K562 (cell line): ENCODE data around the gene NSMCE1. TPM values are rescaled to one million over a fixed set of nuclear protein-coding genes. Genes with fewer than 3 reads are reported as not detected.

Experiments
- ATF1 ChIP-seq, 2 experiments: fragments of 450-650 bp in 1 of 2; IDR thresholded peaks; 2 replicates each; pipeline ENCODE4 v1.6.1; 2016; ENCODE audit warnings: missing compliant biosample characterization in 1 of 2, missing genetic modification characterization in 1 of 2
- CTBP1 ChIP-seq: fragments of 450-650 bp; IDR thresholded peaks from 2 replicates; pipeline ENCODE4 v1.6.1; 2016; ENCODE audit warnings: borderline replicate concordance
- ELF1 ChIP-seq: fragments of 200-800 bp; sonication (Bioruptor generic); IDR thresholded peaks from 2 replicates; pipeline ENCODE4 v1.6.1; 2016; ENCODE audit warnings: missing genetic modification characterization, missing compliant biosample characterization
- FOXA1 ChIP-seq: fragments of 450-650 bp; IDR thresholded peaks from 2 replicates; pipeline ENCODE4 v1.6.1; 2016; ENCODE audit warnings: mild to moderate bottlenecking, borderline replicate concordance
- KDM4B ChIP-seq, 2 experiments: fragments of 450-650 bp in 1 of 2; sonication (generic) in 1 of 2; IDR thresholded peaks; 2 replicates each; pipeline ENCODE4 v1.6.1; 2016 to 2017; ENCODE audit warnings: borderline replicate concordance in 2 of 2, antibody characterized with exemption in 1 of 2, low read depth in 1 of 2, mild to moderate bottlenecking in 1 of 2
- KLF13 ChIP-seq: fragments of 450-650 bp; IDR thresholded peaks from 2 replicates; pipeline ENCODE4 v1.6.1; 2016; ENCODE audit warnings: missing genetic modification characterization, low read depth, mild to moderate bottlenecking, missing compliant biosample characterization, moderate library complexity, borderline replicate concordance
- MAZ ChIP-seq, 2 experiments: fragments of 450-650 bp in 1 of 2; sonication (generic) in 1 of 2; formaldehyde crosslinking; IDR thresholded peaks in 1 of 2; conservative IDR thresholded peaks in 1 of 2; 2 replicates each; pipeline versions ENCODE4 v1.4.0 to v1.5.0; 2020; ENCODE audit warnings: mild to moderate bottlenecking in 1 of 2, missing genetic modification reagents in 1 of 2
- PRPF4 ChIP-seq: fragments of 200-400 bp; formaldehyde crosslinking; IDR thresholded peaks from one replicate; pipeline ENCODE4 v1.6.1; 2017; ENCODE audit warnings: low read length, low read depth, mild to moderate bottlenecking; ENCODE audit not compliant: insufficient read depth, poor library complexity, severe bottlenecking
- SMARCA4 ChIP-seq: fragments of 450-650 bp; IDR thresholded peaks from 2 replicates; pipeline ENCODE4 v1.6.1; 2016
- SMC3 ChIP-seq: conservative IDR thresholded peaks from 2 replicates; pipeline ENCODE4 v1.6.1; 2011; ENCODE audit warnings: low read depth, low read length, improper control_type of control experiment; ENCODE audit not compliant: insufficient read depth
- USF2 ChIP-seq: sonication (generic); formaldehyde crosslinking; IDR thresholded peaks from 2 replicates; pipeline ENCODE4 v1.5.0; 2020; ENCODE audit warnings: missing genetic modification reagents
- ZBTB2 ChIP-seq: fragments of 450-650 bp; IDR thresholded peaks from 2 replicates; pipeline ENCODE4 v1.6.1; 2016; ENCODE audit warnings: antibody characterized with exemption
- ZNF280B ChIP-seq: fragments of 250-450 bp; sonication (Bioruptor Pico); IDR thresholded peaks from 2 replicates; pipeline ENCODE4 v1.5.1; 2021; ENCODE audit warnings: mild to moderate bottlenecking
- polyA plus RNA-seq, 8 experiments: library from polyadenylated mRNA; depleted of rRNA in 4 of 8; stranded (reverse) in 5 of 8; unstranded in 3 of 8; fragments of >200 nt; fragmentation: Nextera tagmentation in 2 of 8; fragmentation: Illumina TruSeq in 1 of 8; extraction: Ambion mirVana in 2 of 8; extraction: Trizol in 1 of 8; gene quantifications; 2 replicates each; pipeline versions ENCODE4 v1.2.1 to v1.2.3, GENCODE V29; 2011 to 2014; ENCODE audit warnings: inconsistent platforms in 1 of 8, missing spikeins in 1 of 8
- total RNA-seq, 7 experiments: library from RNA; depleted of rRNA in 6 of 7; stranded (reverse); fragments of >200 nt in 6 of 7; fragmentation: Illumina TruSeq in 2 of 7; extraction: Trizol in 2 of 7; gene quantifications; 2 replicates each; pipeline versions ENCODE4 v1.2.1 to v1.2.3, GENCODE V29; 2011 to 2021; ENCODE audit warnings: low replicate concordance in 1 of 7
- TF ChIP-seq, protein P1 (sequence below): fragments of 450-650 bp; IDR thresholded peaks from 2 replicates; pipeline ENCODE4 v1.6.1; 2016; ENCODE audit warnings: mild to moderate bottlenecking
- TF ChIP-seq, protein P2 (sequence below): sonication (generic); formaldehyde crosslinking; IDR thresholded peaks from 2 replicates; pipeline ENCODE4 v1.8.0; 2022; ENCODE audit warnings: mild to moderate bottlenecking, missing genetic modification reagents, borderline replicate concordance

Gene NSMCE1
- total and polyA plus RNA-seq, 9 of the 15 experiments (the other 6 are each of a cell fraction or from before 2014, with no cell fraction given), result 52.1 to 163 (median 61.5) TPM

- TF ChIP-seq ZBTB2 (0 out of 2 replicates have a peak, but pooled peaks have one; percentile 12), CTBP1 (peak; percentile 99), SMARCA4 (peak; percentile 64; the same call in 1 of the 2 replicates), ZNF280B (no peak), ELF1 (tag) (peak; percentile 73; the same call in 1 of the 2 replicates), FOXA1 (no peak), USF2 (CRISPR knock-in tag) (peak; percentile 74), PRPF4 (no peak), MAZ (CRISPR knock-in tag; conservative IDR thresholded peaks at IDR 0.05 in 1 of 2, IDR thresholded peaks at IDR 0.05 in 1 of 2) (peak in 1 of 2 experiments; percentile 37; a peak in 1 of 4 replicates), KDM4B (IDR thresholded peaks at IDR 0.05; ENCODE audit: borderline replicate concordance in 2 of 2, low read depth in 1 of 2) (0 out of 4 replicates have a peak, but pooled peaks of 1 of the 2 experiments have one; percentile 16), ATF1 (CRISPR knock-in tag; IDR thresholded peaks at IDR 0.05) (no peak), ATF1 (tag; IDR thresholded peaks at IDR 0.05) (peak; percentile 81), SMC3 (peak; percentile 58; the same call in 1 of the 2 replicates), KLF13 (tag) (peak; percentile 42; the same call in 1 of the 2 replicates)
- TF ChIP-seq, protein P1, sequence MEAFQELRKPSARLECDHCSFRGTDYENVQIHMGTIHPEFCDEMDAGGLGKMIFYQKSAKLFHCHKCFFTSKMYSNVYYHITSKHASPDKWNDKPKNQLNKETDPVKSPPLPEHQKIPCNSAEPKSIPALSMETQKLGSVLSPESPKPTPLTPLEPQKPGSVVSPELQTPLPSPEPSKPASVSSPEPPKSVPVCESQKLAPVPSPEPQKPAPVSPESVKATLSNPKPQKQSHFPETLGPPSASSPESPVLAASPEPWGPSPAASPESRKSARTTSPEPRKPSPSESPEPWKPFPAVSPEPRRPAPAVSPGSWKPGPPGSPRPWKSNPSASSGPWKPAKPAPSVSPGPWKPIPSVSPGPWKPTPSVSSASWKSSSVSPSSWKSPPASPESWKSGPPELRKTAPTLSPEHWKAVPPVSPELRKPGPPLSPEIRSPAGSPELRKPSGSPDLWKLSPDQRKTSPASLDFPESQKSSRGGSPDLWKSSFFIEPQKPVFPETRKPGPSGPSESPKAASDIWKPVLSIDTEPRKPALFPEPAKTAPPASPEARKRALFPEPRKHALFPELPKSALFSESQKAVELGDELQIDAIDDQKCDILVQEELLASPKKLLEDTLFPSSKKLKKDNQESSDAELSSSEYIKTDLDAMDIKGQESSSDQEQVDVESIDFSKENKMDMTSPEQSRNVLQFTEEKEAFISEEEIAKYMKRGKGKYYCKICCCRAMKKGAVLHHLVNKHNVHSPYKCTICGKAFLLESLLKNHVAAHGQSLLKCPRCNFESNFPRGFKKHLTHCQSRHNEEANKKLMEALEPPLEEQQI, result no peak
- TF ChIP-seq, protein P2, sequence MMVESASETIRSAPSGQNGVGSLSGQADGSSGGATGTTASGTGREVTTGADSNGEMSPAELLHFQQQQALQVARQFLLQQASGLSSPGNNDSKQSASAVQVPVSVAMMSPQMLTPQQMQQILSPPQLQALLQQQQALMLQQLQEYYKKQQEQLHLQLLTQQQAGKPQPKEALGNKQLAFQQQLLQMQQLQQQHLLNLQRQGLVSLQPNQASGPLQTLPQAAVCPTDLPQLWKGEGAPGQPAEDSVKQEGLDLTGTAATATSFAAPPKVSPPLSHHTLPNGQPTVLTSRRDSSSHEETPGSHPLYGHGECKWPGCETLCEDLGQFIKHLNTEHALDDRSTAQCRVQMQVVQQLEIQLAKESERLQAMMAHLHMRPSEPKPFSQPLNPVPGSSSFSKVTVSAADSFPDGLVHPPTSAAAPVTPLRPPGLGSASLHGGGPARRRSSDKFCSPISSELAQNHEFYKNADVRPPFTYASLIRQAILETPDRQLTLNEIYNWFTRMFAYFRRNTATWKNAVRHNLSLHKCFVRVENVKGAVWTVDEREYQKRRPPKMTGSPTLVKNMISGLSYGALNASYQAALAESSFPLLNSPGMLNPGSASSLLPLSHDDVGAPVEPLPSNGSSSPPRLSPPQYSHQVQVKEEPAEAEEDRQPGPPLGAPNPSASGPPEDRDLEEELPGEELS, result 0 out of 2 replicates have a peak, but pooled peaks have one; percentile 52
Measured at GRCh38 chr16:27235055-27235937, 33.3 kb downstream of the NSMCE1 start (continued).
